GM19395 (cell line): ENCODE measurements around the gene OCSTAMP.

ENCODE experiments used
- ATAC-seq: cut with Tn5 transposase; IDR thresholded peaks from one replicate; pipeline ENCODE4 v1.9.1; 2021; ENCODE audit warnings: mild to moderate bottlenecking, moderate library complexity; ENCODE audit not compliant: unreplicated experiment

Gene OCSTAMP

DNA sequence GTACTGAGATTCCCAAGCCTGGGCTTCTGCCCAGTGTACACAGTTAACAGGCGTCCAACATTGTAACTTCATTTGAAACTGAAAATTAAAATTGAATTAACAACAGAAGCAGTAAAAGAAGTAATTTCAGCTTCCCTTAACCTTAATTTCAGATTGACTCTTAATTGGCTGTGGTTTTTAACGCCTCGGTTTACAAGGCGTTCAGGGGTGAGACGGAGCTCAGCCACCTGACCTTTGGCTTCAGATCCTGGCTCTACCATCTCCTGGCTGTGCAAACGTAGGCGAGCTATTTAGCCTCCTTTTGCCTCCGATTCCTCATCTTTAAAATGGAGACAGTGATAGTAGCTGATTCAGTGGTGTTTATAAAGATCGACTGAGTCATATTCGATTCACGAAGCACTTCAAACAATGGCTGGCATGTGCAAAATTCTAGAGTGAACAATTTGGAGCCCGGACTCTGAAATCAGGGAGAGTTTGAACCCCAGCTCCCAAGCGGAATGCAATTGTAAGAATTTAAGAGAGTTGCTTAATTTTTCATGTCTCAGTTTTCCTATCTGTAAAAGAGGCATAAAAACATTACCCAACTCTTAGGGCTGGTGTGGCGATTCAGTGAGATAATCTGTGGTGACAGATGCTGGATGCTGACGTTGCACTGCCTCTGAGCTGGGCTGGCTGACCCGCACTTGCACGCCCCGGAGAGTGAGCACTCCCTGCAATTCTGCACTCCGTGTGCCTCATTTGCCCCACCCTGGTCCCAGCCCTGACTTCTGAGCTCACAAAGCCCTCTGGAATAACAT, 23.5 kb upstream of the OCSTAMP start:
- ATAC-seq, result no peak

DNA sequence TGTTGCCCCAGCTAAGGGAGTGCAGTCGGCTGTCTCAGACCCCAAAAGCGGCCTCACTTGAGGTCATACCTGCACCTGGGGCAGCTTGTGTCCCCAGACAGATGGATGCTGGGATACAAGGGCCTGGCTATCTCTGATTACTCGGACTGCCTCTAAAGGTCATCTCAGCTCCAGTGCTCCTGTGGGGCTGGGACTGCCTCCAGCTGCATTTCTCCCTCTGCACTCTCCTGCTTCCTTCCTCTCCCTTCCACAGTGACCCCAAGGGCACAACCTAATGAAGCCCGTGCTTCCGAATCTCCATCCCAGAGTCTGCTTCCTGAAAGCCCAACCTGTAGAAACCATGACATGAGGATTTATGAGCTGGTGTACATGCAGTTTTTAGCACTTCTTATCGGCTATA, 22.8 kb upstream of the OCSTAMP start:
- ATAC-seq, result no peak

DNA sequence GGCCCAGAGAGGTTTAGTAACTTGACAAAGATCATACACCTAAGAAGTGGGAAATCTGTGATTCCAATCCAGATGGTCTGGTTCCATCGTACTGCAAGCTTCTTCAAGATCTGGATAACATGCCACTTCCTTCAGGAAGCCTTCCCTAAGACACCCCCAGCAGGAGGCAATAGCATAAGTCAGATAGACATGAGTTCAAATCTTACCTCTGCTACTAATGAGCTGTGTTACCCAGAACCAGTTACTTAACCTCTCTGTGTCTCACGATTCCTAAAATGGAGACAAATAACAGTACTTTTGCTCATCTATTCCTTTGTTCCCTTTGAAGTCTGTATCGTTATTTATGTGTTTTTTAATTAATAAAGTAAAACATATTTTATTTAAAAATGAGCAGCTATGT, 22.3 kb upstream of the OCSTAMP start:
- ATAC-seq, result no peak

DNA sequence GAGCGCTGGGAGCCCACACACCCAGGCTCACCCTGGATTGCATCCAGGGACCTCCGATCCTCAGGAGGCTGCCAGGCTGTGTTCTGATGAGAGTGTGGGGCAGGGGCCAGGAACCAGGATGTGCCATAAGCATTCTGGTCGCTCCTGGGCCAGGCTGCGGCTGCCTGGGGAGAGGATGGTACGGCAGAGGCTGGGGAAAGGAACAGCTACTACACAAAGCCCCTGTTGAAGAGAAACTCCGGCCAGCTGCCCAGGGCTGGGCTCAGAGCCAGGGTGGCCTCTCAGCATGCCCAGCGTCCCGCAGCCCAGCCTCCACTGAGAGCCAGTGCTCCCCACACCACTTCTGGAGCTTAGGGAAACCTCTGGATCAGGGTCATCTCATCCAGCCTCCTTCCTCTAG, 21.7 kb upstream of the OCSTAMP start:
- ATAC-seq, result no peak

DNA sequence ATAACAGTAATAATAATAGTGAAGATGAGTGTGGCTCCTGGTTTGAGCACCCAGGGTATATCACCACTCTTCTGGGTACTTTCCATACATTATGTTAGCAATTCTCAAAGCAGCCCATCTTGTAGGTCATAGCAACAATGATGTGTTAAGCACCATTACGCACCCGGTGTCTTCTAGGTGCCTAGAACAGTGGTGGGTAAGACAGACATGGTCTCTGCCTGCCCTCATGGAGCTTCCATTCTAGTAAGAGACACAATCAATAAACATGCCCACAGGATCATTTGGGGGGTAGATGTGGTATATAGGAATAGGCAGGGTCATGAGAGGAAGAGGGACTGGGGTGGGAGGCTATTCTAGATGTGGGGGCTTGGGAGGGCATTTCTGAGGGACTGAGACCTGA, 21.0 kb upstream of the OCSTAMP start:
- ATAC-seq, result no peak

DNA sequence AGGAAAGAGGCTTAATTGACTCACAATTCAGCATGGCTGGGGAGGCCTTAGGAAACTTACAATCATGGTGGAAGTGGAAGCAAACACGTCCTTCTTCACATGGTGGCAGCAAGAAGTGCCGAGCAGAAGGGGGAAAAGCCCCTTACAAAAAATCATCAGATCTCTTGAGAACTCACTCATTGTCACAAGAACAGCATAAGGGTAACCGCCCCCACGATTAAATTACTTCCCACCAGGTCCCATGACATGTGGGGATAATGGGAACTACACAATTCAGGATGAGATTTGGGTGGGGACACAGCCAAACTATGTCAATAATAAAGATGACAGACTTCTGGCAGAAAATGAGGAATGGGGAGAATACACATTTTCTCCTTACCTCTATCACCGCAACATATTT, 20.5 kb upstream of the OCSTAMP start:
- ATAC-seq, result no peak

DNA sequence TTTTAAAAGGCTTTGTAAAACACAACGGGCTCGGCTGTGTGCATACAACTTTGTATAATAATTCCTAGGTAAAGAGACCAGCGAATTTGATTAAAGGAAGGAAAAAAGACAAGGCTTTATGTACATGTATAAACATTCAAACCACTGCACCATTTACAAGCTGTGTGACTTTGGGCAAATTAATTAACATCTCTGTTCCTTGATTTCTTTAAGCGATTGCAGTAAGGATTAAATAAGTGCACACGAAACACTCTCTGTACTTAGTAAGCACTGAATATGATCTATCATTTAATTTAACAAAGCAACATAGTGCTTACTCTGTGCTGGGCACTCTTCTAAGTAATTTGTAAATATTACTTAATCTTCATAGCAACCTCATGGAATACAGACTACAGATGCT, 19.5 kb upstream of the OCSTAMP start:
- no peak for ATAC-seq

DNA sequence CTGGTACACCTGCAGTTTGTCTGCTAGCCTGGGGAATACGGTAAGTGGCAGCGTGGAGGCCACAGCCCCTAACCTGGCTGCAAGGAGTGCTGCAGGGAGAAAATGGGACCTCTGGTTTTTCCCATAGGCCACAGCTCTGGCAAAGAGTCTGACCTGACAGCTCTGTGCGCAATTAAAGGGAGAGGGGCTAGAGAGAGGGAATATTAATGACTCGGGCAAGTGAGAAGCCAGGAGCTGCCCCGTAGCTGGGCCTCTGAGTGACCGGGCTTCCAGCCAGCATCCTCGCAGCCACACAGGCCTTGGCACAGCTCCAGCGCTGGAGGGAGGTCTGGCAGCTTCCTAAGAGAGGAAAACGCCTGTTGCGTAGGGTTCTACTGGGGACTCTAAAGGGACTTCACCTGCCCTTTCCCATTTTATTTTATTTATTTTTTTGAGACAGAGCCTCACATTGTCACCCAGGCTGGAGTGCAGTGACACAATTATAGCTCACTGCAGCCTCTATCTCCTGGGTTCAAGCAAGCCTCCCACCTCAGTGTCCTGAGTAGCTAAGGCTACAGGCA, 18.2 kb upstream of the OCSTAMP start:
- ATAC-seq, result no peak

DNA sequence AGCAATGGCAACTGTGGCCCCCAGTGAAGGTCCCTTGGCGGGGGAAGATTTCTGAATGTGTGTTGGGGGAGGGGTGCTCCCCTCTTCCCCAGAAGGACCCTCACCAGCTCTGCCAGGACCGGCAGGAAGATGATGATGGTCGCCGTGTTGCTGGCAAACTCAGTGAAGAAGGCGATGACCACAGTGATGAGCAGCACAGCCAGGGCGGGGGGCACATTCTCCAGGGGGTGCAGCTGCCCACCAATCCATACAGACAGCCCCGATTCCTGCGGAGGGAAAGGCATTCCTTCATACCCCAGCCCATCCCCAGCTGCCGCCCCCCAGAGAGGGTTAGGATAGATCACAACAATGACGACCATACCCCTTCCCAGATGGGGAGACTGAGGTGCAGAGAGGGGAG, 15.7 kb upstream of the OCSTAMP start:
- ATAC-seq, result no peak

DNA sequence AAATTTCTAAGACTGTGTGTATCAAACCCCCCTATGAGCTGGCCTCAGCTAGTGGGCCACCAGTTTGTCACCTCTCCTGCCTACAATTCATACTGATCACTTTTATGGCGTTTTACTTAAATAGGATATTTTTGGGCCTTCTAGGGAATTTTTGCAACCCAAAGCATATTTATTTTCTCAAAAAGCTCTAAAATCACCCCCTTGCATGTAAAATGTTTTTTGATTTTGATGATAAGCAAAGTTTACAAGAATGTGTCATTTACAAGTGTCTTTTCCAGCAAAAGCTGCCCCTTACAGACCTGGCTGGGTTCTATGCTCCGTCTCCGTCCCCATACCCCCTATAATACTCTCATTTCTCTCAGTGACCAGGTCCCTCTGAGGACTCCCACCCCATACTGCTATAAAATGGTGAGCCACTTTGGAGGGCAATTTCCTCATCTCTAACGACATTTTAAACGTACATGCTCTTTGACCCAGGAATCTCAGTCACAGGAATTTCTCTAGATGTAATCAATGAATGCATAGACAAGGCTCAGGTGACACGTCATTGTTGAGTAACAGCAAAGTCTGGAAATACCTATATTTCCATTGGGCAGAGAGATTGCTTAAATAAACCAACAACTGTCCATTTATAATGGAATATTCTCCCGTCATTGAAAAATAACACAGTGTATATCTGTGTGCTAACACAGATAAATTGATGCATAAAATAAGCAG, 13.9 kb upstream of the OCSTAMP start:
- no peak for ATAC-seq

DNA sequence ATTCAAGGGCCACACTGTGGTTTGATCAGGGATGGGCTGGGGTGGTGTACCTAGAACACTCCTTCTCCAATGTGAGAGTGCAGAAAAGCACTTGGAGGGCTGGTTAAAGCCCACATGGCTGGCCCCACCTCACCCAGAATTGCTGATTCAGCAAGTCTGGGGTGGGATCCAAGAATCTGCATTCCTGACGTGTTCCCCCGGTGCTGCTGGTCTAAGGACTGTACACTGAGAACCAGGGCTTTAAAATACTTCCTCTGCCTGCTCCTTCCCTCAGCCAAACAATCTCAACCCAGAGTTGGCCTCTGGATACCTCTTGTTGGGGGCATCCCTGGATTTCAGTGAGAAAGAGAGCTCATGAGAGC, 13.4 kb upstream of the OCSTAMP start:
- ATAC-seq, result no peak

DNA sequence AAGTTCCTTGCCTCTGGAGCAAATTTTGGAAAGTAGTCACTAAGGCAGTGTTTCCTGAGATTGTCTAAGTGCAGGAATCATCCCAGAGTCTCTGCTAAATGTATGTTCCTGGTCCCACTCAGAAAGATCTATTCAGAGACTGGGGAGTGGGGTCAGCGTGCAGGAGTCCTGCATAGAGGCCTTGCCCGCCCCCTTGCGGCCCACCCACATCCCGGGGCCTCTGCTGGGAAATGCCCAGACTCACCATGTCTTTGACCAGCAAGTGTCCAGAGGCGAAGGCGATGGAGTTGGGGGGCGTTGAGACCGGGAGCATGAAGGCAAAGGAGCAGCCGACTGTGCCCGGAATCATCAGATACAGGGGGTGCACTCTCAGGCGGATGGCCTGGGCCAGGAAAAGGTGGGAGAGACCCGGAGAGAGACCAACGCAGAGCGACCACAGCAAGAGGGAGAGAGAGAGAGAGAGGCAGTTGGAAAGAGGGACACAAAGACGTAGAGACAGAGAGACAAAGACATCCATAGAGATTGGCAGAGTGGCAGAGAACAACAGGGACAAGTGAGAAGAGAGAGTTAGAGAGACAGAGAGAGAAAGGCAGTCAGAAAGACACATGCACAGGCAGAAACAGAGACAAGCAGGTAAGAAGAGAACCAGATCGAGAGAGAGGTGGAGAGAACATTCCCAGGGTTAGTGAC, 12.9 kb upstream of the OCSTAMP start:
- no peak for ATAC-seq

DNA sequence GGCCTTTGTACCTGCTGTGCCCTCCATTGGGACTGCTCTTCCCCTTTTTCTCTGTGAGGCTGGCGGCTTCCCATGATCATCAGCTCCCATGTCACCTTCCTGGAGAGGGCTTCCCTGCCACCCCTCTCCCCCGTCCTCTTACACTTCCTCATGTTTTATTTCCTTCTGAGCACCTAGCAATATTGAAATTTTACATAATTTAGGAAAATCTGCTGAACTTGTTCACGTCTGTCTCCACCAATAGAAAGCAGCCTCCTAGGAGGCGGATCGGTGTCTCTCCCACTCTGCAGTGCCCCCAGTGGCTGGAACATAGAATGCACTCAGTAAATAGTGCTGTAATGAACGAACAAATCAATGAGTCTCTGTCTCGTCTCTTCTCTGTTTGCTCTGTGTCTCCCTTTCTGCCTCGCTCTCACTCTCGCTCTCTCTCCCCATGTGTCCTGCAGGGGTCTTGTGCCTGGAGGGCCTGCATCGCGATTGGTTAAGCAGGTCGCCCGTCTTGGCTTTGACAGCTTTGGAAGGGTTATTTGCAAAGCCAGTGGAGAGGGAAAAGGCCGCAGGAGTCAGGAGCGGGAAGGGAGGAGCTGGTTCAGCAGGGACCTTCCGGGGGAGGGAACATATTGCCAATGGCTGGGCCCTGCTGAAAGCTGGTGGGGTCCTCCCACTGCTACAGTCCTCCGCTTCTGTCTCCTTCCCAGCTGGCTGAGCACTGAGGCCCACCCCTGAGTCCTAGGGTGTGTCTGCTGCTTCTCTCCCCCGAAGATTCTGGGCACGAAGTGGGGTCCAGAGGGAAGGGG, 12.1 kb upstream of the OCSTAMP start:
- peak; percentile 67 for ATAC-seq

DNA sequence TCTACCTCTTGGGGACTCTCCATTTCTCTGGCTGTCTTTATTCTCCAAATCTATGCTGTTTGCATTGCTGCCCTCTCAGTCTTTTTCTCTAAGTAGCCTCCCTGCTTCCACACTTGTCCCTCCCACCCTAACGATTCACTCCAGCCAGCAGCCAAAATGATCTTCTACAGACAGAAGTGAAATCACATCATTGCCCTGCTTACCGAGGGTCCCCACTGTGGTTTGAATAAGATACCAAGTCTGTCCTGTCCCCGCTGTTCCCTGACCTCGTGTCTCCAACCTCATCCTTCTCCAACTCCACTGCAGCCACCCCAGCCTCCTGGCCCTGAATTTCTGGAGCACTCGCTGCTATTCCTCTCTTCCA, 11.5 kb upstream of the OCSTAMP start:
- no peak for ATAC-seq

DNA sequence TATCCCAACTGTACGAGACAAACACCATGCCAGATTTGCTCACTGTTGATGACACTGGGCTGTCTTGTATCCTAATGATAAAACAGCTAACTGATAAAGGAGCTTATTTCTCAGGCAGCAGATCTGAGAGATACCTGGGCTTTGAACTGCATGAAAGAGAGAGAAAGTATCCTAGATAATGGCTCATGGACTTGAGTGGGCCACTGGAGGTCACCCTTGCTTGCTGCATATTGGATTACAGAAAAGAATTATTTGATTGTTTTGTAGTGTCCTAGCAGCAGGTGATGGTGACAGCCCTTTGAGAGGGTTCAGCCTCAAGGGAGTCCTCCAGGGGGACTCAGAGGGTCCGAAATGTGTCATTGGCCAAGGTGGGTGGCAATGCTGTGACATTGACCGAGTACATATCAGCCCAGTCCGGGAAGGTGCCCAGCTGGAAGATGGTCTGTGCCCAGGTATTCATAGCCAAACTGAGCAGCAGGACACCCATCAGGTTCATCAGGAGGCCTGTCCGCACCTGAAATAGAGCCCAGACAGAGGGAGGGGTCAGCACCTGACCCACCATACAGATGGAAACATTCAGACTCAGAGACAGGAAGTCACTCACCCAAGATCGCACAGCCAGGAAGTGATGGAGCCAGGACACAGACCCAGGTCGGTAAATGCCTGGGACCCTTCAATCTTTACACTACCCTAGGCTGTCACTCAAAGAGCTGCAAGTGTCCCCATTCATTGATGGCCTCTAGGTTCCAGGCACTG, 9.4 kb upstream of the OCSTAMP start:
- no peak for ATAC-seq

DNA sequence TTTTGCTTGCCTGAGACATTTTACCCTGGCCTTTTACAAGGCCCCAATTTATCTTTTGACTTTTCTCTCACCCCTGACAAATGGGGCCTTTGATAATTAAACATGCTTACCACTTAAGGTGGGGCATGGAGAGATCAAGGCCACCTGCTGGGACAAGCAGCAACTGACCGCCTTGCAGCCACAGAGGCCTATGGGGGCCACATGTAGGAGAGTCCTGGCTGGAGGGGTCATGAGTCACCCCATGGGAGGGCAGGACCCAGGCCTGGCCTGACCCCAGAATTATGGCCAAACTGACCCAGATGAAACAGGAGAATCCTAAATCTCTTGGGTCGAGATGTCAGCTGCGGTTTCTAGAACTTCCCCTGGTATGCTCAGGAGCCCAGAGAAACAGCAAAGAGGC, 8.5 kb upstream of the OCSTAMP start:
- ATAC-seq, result no peak

DNA sequence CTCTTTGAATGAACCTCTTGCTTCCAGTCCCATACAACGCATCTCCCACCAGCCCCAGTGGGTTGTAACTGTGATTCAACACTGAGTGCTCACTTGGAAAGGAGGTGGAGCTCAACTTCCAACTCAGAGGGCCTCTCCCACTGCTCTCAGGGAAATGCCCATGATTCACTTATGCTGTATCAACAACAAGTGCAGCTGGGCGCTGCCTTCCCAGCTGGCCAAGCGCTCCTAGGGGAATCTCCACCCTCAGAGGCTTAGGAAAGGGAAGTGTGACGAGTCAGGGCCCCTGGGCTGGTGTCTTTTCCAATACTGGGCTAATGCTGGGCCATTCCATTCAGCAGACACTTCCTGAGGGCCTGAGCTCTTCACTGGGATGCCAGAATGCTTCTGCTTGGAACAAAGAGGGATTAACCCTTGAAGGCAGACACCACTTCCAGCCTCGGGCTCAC, 8.1 kb upstream of the OCSTAMP start:
- ATAC-seq, result no peak

DNA sequence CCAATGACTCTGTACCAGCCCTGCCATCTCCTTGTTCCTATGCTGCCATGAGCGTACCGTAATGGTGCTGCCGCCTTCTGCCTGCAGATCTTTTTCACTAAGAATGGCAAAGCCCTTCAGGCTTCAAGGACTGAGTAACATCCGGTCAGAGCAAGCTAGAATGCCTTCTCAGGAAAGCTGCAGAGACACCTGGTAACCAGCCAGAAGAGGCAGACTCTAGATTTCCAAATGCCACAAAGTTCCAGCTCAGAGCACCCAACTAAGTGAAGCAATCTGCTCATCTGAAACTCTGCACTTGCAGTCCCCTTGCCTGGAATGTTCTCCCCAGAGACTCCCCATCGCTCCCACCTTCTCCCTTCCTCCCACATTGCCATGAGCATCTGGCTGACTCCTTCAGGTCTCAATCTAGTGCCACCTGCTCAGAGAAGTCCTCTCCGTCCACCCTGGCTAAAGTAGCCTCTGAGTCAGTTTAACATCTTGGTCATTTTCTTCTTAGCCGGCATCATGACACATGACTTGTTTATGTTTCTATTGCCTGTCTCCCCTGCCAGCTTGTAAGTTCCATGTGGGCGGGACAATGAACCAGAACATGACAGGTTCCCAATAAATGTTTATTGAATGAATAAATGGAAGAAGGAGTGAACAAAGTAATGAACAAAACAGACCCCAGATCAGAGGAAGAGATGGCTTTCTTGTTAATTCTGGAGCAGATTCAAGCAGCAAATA, 6.9 kb upstream of the OCSTAMP start:
- ATAC-seq, result no peak

DNA sequence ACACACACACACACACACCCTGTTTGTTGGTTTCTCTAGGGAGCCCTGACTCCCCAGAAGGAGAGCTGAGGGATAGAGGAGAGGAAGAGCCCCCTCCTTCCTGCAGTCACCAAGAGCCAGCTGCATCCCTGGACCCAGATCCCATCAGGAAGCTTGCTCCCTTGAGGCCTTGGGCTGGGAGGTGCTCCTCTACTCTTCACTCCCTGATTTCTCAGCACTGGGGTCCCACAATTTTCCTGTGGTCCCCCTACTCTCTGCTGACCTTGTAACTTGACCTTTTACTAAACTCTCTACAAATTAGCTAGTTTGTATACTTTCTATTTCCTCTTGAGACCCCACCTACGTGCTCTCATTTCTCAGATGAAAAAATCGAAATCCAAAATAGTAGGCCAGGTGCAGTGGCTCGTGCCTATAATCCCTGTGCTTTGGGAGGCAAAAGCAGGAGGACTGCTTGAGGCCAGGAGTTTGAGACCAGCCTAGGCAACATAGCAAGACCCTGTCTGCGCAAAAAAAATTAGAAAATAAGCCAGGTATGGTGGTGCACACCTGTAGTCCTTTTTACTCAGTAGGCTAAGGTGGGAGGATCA, 5.0 kb upstream of the OCSTAMP start:
- no peak for ATAC-seq
